GM21423 (cell line): Measurements from ENCODE around the gene NYAP1.
"Not testable (repeated sequence)": the region's sequence is repeated elsewhere in the genome, so short reads cannot be mapped to it uniquely, and the experiment has no call there.

ENCODE experiments used
- ATAC-seq: cut with Tn5 transposase; IDR thresholded peaks from one replicate; pipeline ENCODE4 v1.9.1; 2021; ENCODE audit warnings: mild to moderate bottlenecking, moderate library complexity; ENCODE audit not compliant: unreplicated experiment

The NYAP1 gene

DNA sequence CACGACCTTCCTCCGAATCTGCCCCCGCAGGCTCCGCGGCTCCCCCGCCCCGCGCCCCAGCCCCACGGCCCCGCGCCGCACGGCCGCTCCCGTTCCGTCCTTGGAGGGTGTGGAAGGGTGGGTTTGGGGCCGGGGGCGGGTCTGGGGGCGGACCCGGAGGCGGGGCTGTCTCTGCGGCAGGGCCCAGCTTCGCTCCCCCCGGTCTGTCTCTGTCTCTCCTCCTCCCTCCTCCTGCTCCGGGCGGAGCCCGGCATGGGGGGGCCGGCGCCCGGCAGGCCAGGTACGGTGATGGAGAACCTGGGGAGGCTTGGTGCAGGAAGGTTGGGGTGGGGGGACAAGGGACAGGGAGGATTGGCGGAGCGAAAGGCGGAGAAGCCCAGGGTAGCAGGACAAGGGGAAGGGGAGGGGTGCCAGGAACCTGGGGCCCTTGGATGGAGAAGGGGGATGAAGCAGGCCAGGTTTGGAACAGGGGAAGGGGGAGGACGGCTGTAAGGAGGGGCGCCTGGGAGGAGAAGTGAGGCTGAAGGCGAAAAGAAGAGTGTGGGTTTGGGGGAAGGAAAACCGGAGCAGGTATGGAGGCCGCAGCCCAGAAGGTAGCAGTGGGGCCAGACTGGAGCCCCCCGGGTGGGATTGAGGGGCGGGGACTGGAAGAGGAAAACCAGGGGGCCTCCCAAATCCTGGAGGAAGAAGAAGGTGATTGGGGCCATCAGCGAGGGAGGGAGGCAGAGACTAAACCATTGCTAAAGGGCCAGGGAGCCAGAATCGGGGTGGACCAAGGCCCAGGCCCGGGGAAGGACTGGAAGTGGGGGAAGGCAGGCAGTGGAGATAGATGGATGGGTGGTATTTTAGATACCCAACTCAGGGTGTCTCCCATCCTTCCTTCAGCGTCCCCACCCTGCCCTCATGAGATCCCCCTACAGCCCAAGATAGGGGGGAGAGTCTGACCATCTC, at the start of gene NYAP1:
NYAP1 (plus strand) TSS at position 206 of the 951 bp plus-strand sequence. CDS start 1,385 bp downstream, outside the sequence.
- ATAC-seq = peak; percentile 7

DNA sequence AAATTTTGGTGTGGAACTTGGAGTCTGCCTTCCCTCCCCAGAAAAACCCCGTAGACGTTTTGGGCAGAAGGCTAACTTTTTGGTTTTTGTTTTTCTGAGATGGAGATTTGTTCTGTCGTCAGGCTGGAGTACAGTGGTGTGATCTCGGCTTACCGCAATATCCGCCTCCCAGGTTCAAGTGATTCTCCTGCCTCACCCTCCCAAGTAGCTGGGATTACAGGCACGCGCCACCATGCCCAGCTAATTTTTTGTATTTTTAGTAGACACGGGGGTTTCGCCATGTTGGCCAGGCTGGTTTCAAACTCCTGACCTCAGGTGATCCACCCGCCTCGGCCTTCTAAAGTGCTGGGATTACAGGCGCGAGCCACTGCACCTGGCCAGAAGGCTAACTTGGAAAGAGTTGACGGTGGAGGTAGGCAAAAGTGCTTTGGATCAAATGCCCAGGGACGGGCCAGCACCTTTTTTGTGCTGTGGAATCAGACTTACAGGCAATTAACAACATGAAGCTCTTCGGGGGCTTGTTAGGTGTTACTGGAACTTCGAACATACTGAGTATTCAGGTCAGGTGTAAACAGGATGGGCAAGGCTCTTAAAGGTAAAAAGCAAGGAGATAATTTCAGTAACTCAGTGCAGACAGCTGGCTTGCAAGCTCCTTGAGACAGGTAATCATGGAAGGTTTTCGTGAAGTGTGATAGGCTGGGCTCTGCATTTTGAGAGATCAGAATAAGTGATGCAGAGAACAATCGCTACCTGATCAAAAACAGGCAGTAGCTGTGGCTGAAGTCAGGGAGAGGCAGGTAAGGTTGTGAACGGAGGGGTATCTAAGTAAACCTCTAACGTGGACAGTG, 49.2 kb upstream of the NYAP1 start:
- ATAC-seq = no peak

DNA sequence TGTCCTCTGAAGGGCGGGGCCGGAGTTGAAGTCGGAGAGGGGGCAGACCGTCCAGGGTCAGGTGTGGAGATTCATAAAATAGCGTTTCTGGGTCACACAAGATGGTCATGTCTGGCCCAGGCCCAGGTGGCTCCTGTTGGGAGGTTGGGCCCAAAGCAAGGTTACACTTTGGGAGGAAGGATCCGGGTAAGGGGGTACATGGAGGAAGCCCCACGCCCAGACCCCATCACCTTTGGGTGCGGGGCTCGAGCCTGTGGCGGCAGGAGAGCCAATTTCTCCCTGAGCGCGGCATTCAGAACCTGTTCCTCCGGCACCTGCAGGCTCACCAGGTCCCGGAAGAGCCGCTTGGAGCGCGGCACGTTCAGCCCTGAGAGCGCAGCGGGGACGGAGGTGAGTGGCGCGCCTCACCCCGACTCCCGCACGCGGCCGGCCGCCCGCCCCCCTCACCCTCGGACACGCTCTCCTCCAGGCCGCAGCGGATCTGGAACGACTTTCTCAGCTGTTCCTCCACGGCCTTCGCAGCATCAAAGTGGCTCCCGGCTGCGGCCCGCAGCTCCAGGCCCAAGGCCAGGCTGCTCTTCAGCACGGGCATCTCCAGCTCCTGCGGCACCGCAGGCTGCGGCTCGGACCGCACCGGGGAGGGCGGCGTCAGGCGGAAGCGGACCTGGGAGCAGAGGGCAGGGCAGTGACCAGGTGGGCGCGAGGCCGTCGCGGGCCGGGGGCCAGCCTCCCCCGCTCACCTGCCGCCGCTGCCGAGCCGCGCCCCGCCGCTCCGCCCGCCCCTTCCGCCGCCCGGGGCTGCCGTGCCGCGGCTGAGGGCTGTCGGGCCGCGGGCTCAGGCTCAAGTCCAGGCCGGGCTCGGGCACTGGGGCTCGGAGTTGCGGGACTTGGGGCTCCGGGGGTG, 48.1 kb upstream of the NYAP1 start:
- peak; percentile 23 for ATAC-seq

DNA sequence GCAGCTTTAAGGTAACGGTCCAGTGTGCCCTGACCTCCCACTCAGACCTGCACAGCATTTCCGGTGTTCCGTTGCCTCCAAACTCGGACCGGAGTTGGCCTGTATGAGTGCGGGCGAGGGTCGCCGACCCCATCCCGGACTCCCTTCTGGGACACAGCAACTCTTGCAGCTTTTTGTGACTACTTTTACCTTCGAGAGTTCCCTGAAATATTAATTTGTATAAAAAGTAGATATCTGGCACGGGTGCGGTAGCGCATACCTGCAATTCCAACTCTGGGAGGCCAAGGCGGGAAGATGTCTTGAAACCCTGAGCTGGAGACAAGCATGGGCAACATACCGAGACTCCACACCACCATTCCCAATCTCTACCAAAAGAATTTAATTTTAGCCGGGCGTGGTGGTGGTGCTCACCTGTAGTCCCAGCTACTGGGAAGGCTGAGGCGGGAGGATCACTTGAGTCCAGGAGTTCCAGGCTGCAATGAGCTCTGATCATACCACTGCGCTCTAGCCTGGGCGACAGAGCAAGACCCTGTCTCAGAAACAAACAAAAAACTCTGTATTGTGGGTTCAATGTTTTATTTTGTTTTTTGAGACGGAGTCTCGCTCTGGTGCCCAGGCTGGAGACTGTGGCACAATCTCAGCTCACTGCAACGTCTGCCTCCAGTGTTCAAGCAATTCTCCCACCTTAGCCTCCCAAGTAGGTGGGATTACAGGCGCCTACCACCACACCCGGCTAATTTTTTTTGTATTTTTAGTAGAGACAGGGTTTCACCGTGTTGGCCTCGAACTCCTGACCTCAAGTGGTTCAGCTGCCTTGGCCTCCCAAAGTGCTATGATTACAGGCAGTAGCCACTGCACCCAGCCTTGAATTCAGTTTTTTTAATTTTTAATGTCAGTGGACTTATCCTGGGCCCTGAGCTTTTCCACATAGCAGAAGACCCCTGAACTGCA, 46.3 kb upstream of the NYAP1 start:
- no peak for ATAC-seq

DNA sequence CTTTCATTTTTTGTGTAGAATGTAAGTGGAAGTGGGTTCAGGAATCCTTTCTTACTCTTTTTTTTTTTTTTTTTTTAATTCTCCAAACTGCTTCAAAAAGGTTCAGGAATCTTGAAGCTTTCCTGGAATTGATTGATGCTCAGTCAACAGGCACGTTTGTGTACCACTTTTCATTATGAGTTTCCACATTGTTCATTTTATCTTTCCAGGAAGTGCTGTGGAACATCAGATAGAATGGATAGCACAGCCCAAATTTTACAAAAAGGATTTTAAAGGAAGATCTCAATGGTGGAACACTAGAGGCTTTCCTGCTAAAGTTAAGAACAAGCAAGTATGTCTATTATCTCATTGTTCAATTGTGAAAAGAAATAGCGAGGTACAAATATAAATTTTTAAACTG, 45.6 kb upstream of the NYAP1 start:
- ATAC-seq = no peak

DNA sequence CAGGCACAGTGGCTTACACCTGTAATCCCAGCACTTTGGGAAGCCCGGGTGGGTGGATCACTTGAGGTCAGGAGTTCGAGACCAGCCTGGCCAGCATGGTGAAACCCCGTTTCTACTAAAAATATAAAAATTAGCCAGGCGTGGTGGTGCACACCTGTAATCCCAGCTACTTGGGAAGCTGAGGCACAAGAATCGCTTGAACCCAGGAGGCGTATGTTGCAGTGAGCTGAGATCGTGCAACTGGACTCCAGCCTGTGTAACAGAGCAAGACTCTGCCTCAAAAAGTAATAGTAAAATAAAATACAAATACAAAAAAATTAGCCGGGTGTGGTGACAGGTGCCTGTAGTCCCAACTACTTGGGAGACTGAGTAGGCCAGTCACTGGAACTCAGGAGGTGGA, 45.0 kb upstream of the NYAP1 start:
- ATAC-seq = not testable (repeated sequence)

DNA sequence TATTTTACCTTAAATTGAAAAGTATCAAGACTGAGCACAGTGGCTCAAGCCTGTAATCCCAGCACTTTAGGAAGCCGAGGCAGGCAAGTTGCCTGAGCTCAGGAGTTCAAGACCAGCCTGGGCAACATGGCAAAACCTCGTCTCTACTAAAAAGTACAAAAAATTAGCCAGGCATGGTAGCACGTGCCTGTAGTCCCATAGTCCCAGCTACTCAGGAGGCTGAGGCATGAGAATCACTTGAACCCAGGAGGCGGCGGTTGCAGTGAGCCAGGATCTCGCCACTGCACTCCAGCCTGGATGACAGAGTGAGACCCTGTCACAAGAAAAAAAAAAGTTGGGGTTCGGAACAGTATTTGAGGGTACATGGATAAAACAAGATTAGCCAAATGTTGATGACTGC, 44.5 kb upstream of the NYAP1 start:
- ATAC-seq = not testable (repeated sequence)

DNA sequence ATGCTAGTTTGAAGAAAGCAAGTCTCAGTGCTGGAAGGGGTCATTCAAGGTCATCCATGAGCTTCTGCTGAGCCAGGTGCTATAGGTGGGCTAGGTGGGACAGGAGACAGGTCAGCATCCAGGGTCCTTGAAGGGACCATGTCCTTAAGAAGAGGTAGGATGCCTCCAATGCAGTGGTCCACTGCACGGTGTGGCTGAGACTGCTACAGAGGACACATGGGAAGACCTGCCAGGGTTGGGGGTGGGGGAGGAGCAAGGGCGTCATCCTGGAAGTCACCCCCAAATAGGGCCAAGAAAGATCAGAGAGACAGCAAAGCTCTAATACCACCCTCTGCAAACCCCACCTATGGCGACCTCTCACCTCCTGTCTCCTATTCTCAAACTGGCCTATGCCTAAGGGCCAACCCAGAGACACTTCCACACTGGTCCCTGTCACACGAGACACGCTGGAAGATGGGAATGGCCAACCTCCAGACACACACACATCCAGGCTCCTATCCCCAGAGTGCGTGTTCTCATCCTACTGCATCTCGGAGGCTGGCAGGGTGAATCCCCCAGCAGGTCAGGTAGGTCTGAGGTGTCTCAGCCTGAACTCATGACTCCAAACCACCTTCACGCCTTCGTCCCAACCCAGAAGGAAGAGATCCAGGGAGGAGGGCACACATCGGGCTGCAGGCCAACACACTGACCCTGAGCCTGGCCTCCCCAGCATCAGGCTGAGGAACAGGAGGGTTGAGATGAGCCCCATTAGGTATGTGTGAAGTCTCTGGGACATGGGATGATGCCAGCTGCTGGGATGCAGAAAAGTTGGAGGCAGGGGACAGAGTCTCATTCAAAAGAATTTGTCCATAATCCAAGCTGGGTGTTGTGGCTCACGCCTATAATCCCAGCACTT, 41.8 kb upstream of the NYAP1 start:
- ATAC-seq = no peak

DNA sequence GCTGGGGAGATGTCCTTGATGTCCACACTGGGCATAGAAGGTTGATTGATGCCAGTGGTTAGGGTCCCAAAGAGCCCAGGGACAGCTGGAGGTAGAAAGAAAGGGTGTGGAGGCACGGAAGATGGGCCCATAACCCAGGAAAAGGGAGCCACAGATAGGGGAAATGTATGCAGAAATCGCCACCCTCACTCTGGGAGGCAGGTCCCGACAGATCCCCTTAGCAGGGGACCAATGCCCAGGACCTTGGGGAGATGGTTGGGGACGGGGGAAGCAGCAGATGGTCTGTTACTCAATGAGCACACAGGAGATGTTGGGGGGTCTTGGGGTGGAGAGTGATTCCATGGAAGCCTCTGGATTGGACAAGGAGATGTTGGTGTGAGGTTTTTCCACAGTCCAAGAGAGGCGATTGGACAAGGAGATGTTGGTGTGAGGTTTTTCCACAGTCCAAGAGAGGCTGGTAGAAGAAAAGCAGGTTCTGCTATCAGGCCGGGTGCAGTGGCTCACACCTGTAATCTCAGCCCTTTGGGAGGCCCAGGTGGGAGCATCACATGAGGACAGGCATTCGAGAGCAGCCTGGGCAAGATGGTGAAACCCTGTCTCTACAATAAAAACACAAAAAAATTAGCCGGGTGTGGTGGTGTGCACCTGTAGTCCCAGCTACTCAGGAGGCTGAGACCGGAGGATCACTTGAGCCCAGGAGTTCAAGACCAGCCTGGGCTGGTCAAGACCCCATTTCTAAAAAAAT, 40.5 kb upstream of the NYAP1 start:
- ATAC-seq = no peak

DNA sequence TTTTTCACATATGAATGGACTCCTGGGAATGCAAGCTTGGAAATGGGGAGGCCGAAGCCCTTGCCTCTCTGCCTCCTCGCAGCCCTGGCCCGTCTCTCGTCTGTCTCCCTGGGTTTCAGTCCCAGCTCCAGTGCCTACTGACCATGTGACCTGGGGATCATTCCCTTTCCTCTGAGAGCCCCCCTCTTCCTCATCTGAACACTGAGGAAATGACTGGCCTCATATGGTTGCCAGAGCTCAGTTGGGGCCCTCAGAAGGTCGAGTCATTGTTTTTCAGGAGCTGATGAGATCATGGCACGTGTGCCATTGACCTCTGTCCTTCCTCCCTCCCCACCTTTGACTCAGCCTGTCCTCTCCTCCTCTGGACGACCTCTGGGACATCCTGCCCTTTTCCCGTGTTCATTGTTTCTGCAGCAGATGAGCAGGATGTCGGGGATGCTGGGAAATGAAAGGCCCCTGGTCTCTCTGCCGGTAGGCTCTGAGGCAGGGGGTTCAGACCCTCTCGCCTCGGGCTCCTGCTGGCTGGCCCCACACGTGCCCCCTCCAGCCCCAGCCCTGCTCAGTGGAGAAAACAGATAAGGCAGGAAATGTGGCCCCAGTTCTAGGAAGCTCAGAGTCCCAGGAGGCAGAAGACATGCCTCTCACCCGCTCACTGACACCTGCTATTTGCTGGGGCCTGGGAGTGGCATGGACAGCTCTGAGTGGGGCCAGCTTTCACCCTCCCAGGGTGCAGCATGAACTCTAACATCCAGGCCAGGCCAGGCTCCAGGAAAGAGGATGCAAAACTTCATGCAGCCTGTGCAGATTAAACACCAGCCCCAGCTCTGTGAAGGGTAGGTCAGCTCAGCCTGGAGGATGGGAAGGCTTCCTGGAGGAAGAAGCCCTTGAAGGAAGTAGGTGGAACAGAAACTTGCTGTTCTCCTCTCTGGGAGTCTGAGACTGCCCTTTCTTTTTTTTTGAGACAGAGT, 39.1 kb upstream of the NYAP1 start:
- ATAC-seq = no peak

DNA sequence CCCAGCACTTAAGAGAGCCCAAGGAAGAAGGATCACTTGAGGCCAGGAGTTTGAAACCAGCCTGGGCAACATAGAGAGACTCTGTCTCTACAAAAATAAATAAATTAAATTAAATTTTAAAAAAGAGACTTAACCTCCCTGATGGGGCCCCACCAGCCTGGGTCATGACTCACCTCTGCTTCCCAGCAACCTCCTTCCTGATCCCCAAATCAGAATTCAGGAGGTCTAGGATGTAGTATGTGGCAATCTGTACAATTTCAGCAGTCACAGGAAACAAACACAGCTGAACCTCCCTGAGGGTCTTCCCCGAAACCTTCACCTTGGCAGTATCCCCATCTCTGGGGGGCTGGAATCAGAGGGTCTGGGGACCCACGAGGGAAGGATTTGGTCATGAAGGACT, 37.7 kb upstream of the NYAP1 start:
- no peak for ATAC-seq

DNA sequence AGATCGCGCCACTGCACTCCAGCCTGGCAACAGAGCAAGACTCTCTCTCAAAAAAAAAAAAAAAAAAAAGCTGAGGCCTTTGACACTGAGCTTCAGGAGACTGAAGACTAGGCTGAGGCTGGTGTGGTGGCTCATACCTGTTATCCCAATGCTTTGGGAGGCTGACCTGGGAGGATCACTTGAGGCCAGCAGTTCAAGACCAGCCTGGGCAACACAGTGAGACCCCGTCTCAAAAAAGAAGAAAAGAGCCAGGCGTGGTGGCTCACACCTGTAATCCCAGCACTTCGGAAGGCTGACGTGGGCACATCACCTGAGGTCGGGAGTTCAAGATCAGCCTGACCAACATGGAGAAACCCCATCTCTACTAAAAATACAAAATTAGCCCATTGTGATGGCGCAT, 36.4 kb upstream of the NYAP1 start:
- ATAC-seq = not testable (repeated sequence)

DNA sequence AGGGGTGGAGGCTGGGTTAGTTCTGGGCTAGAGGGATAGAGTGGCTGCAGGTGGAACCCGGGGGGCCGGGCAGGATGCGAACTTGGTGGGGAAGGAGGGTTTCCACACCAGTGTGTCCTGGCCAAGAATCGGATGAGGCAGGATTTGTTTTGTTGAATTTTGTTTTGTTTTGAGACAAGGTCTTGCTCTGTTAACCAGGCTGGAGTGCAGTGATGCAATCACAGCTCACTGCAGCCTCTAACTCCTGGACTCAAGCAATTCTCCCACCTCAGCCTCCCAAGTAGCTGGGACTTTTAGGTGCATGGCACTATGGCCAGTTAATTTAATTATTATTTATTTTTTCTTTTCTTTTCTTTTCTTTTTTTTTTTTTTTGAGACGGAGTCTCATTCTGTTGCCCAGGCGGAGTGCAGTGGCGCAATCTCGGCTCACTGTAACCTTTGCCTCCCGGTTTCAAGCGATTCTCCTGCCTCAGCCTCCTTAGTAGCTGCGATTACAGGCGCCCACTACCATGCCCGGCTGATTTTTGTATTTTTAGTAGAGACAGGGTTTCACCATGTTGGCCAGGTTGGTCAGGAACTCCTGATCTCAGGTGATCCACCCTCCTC, 34.4 kb upstream of the NYAP1 start:
- no peak for ATAC-seq

DNA sequence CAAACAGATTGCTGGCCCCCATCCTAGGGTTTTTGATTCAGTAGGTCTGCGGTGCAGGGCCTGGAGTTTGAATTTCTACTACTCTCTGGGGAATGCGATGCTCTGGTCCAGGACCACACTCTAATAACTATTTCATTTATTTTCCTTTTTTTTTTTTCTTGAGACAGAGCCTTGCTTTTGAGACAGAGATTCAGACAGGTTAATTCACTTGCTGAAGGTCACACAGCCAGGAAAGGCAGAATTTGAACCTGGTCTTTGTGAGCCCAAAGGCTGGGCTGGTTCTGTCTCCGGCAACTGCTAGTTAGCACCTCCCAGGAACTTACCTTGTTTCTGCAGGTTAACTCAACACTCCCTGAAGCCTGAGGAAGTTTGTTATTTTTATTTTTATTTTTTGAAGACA, 31.2 kb upstream of the NYAP1 start:
- ATAC-seq = no peak

DNA sequence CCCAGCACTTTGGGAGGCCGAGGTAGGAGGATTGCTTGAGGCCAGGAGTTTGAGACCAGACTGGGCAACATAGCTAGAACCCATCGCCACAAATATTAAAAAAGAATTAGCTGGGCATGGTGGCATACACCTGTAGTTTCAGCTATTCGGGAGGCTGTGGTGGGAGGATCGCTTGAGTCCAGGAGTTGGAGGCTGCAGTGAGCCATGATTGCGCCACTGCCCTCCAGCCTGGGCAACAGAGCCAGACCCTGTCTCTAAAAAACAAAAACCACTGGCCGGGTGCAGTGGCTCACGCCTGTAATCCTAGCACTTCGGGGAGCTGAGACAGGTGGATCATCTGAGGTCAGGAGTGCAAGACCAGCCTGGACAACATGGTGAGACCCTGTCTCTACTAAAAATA, 29.9 kb upstream of the NYAP1 start:
- not testable (repeated sequence) for ATAC-seq

DNA sequence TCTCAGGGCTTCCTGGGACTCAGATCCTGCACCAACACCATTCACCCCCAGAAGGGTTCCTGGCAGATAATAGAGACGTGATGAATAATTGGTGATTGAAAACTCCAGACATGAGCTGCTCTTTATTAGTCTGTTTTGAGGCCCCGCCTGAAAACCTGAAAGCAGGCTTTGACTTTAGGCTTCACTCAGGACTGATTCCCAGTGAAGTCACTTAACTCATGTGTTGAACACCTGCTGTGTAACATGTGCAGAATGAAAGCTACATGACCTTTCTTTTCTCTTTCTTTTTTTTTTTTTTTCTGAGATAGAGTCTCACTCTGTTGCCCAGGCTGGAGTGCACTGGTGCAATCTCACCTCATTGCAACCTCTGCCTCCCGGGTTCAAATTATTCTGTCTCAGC, 28.5 kb upstream of the NYAP1 start:
- ATAC-seq = no peak
